ENCODE measurements around the gene ASCL5. TPM values are rescaled to one million over a fixed set of nuclear protein-coding genes. Genes with fewer than 3 reads are reported as not detected.
A peak's percentile ranks its signal among the peaks of the same experiment; 100 is the strongest.

Gene ASCL5
- total and polyA plus RNA-seq, 4 donors = 0.01 to 0.25 (median 0.14) TPM; not detected in 1

DNA sequence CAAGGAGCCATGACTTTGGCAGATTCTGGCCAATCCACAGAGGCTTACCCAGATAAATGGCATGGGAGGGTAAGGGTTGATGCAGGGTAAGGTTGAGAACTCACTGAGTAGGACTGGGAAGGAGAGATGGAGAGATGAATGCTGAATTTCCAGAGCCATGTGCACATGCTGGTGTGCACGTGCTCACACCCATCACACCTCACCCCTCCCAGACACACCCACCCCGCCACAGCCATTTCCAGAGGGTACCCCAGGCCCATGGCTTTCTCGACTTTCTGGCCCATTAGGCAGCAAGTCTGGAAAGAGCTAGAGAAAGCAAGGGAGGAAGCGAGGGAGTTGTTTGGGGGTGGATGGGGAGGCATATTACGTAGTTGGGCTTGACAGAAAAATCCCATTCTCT is 16.4 kb downstream of the ASCL5 start:
- ATAC-seq (ENCODE audit: insufficient read depth, low FRiP score) = no peak
- Histone ChIP-seq H3K9ac (ENCODE audit: insufficient read depth in 1 of 2, low read length in 2 of 2) (no peak overlapping the region), H3K9me3 (ENCODE audit: control insufficient read depth in 4 of 4, insufficient read depth in 3 of 4, low read length in 3 of 4) (no peaks in the 10 kb centered on the region), H3K27ac (ENCODE audit: low read depth in 1 of 2, low read length in 1 of 2) (no peak overlapping the region), H3K27me3 (ENCODE audit: control insufficient read depth in 3 of 3, insufficient read depth in 3 of 3, low read length in 2 of 3) (no peaks in the 10 kb centered on the region), H3K4me1 (ENCODE audit: control insufficient read depth in 5 of 5, insufficient read depth in 5 of 5, low read length in 5 of 5) (peaks cover 0 to 7% (median 0%) of the 10 kb centered on the region in 5 donors), H3K36me3 (ENCODE audit: control insufficient read depth in 4 of 4, insufficient read depth in 4 of 4, low read length in 4 of 4) (no peaks in the 10 kb centered on the region), H3K4me3 (no peak overlapping the region)
- DNase-seq = no peak
- WGBS, 2 donors = 83 to 89% methylated on average over 5 of the region's 5 CpGs
- TF ChIP-seq CTCF (IDR thresholded peaks at IDR 0.05; ENCODE audit: control extremely low read depth, extremely low read depth) = no peak

DNA sequence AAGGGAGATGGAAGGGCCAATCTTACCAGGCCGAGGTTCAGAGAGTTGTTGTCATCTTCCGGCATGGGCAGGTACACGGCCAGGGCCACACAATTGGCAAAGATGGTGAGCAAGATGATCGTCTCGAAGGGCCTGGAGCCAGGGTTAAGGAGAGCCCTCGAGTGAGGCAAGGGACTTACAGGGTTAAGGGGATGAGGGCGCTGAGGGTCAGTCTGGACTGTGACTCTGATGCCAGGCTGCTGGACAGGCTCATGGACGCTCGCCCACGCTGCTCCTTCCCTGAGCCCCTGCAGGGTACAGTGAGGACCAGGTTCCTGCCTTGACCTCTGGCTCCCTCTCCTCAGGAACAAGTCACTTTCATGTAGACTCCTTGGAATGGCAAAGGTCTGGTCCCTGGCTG is 16.8 kb downstream of the ASCL5 start:
- no peaks in the 10 kb centered on the region for H3K9me3 ChIP-seq (ENCODE audit: control insufficient read depth in 4 of 4, insufficient read depth in 3 of 4, low read length in 3 of 4)
- no peaks in the 10 kb centered on the region for H3K36me3 ChIP-seq (ENCODE audit: control insufficient read depth in 4 of 4, insufficient read depth in 4 of 4, low read length in 4 of 4)
- DNase-seq = no peak
- no peak overlapping the region for H3K27ac ChIP-seq (ENCODE audit: low read depth in 1 of 2, low read length in 1 of 2)
- H3K4me3 ChIP-seq = no peak overlapping the region
- no peak for ATAC-seq (ENCODE audit: insufficient read depth, low FRiP score)
- H3K27me3 ChIP-seq (ENCODE audit: control insufficient read depth in 3 of 3, insufficient read depth in 3 of 3, low read length in 2 of 3) = no peaks in the 10 kb centered on the region
- no peak for TF ChIP-seq CTCF (IDR thresholded peaks at IDR 0.05; ENCODE audit: control extremely low read depth, extremely low read depth)
- WGBS, 2 donors = 93 to 97% methylated on average over 10 of the region's 10 CpGs
- H3K4me1 ChIP-seq (ENCODE audit: control insufficient read depth in 5 of 5, insufficient read depth in 5 of 5, low read length in 5 of 5) = peaks cover 0 to 7% (median 0%) of the 10 kb centered on the region in 5 donors
- H3K9ac ChIP-seq (ENCODE audit: insufficient read depth in 1 of 2, low read length in 2 of 2) = no peak overlapping the region

GRCh38 chr1:201109651-201110050 is 17.3 kb downstream of the ASCL5 start:
- TF ChIP-seq CTCF (IDR thresholded peaks at IDR 0.05; ENCODE audit: control extremely low read depth, extremely low read depth) = no peak
- H3K4me1 ChIP-seq (ENCODE audit: control insufficient read depth in 5 of 5, insufficient read depth in 5 of 5, low read length in 5 of 5) = peaks cover 0 to 7% (median 0%) of the 10 kb centered on the region in 5 donors
- H3K27ac ChIP-seq (ENCODE audit: low read depth in 1 of 2, low read length in 1 of 2) = no peak overlapping the region
- no peaks in the 10 kb centered on the region for H3K27me3 ChIP-seq (ENCODE audit: control insufficient read depth in 3 of 3, insufficient read depth in 3 of 3, low read length in 2 of 3)
- no peaks in the 10 kb centered on the region for H3K9me3 ChIP-seq (ENCODE audit: control insufficient read depth in 4 of 4, insufficient read depth in 3 of 4, low read length in 3 of 4)
- H3K9ac ChIP-seq (ENCODE audit: insufficient read depth in 1 of 2, low read length in 2 of 2) = no peak overlapping the region
- no peak overlapping the region for H3K4me3 ChIP-seq
- 100% methylated on average over 1 of the region's 1 CpG for WGBS, 2 donors
- DNase-seq (no peak), ATAC-seq (ENCODE audit: insufficient read depth, low FRiP score) (no peak)
- no peaks in the 10 kb centered on the region for H3K36me3 ChIP-seq (ENCODE audit: control insufficient read depth in 4 of 4, insufficient read depth in 4 of 4, low read length in 4 of 4)

- Histone ChIP-seq H3K27me3 (ENCODE audit: control insufficient read depth in 3 of 3, insufficient read depth in 3 of 3, low read length in 2 of 3) (no peaks in the 10 kb centered on the region), H3K4me3 (no peak overlapping the region), H3K36me3 (ENCODE audit: control insufficient read depth in 4 of 4, insufficient read depth in 4 of 4, low read length in 4 of 4) (no peaks in the 10 kb centered on the region), H3K9me3 (ENCODE audit: control insufficient read depth in 4 of 4, insufficient read depth in 3 of 4, low read length in 3 of 4) (no peaks in the 10 kb centered on the region), H3K9ac (ENCODE audit: insufficient read depth in 1 of 2, low read length in 2 of 2) (no peak overlapping the region), H3K4me1 (ENCODE audit: control insufficient read depth in 5 of 5, insufficient read depth in 5 of 5, low read length in 5 of 5) (peaks cover 0 to 7% (median 0%) of the 10 kb centered on the region in 5 donors), H3K27ac (ENCODE audit: low read depth in 1 of 2, low read length in 1 of 2) (no peak overlapping the region)
- WGBS, 2 donors = 63 to 83% methylated on average over 1 of the region's 1 CpG
- DNase-seq = peak in 1 of 3 donors; percentile 46
- ATAC-seq (ENCODE audit: insufficient read depth, low FRiP score) = no peak
- TF ChIP-seq CTCF (IDR thresholded peaks at IDR 0.05; ENCODE audit: control extremely low read depth, extremely low read depth) = no peak
These were observed 18.4 kb downstream of the ASCL5 start for GRCh38 chr1:201108614-201109013.

Measured in lung (tissue), 12 donors.